Loucy (cell line): ENCODE data around the gene ERCC6L2.

Source experiments
- EZH2phosphoT487 ChIP-seq: fragments of 200-600 bp; IDR thresholded peaks from 2 replicates; pipeline ENCODE4 v1.6.1; 2018; ENCODE audit warnings: antibody characterized with exemption, mild to moderate bottlenecking, moderate library complexity, borderline replicate concordance
- TF ChIP-seq, protein P1 (sequence below): fragments of 200-600 bp; sonication (generic); conservative IDR thresholded peaks from 2 replicates; pipeline ENCODE4 v1.5.1; 2014; ENCODE audit warnings: mild to moderate bottlenecking, antibody characterized with exemption, low read length

DNA sequence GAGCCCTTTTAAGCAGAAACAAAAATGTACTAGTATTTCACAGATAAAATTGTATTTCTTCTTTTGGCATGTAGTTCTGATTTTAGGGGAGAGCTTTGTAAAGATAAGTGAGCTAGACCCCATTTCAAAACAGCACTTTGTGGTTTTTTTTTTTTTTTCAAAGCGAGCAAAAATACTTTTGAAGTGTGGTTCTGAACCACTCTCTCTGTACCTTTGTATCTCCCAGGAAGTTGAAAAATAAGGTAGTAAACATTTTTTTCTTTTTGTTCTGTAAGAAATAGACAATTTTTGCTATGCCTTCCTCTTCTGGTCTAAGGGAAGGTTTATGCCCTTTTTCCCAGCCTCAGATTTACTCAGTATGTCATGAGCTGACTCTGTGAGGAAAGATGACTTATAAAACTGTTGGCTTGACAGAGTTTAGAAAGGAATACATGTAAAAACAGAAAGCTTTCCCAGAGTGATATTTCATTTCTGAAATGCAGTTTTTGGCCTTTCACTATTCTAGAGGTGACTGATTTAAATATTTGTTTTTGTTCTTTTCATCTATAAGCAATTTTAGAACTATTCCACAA lies 12.5 kb downstream of the ERCC6L2 start:
- TF ChIP-seq, protein P1, sequence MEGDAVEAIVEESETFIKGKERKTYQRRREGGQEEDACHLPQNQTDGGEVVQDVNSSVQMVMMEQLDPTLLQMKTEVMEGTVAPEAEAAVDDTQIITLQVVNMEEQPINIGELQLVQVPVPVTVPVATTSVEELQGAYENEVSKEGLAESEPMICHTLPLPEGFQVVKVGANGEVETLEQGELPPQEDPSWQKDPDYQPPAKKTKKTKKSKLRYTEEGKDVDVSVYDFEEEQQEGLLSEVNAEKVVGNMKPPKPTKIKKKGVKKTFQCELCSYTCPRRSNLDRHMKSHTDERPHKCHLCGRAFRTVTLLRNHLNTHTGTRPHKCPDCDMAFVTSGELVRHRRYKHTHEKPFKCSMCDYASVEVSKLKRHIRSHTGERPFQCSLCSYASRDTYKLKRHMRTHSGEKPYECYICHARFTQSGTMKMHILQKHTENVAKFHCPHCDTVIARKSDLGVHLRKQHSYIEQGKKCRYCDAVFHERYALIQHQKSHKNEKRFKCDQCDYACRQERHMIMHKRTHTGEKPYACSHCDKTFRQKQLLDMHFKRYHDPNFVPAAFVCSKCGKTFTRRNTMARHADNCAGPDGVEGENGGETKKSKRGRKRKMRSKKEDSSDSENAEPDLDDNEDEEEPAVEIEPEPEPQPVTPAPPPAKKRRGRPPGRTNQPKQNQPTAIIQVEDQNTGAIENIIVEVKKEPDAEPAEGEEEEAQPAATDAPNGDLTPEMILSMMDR, result no peak
- no peak for TF ChIP-seq EZH2phosphoT487
